Retinal pigment epithelial cell (primary cell): ENCODE data around the gene NRG3.

ENCODE experiments used
- DNase-seq: peaks from one replicate; pipeline ENCODE4 v3.0.0-alpha.2; 2010; ENCODE audit warnings: low read depth
- H3K4me3 ChIP-seq: 2 replicates; pipeline ENCODE4 v1.5.1; 2011; ENCODE audit warnings: mild to moderate bottlenecking, low read length, control low read depth, moderate library complexity
- TF ChIP-seq, protein P1 (sequence below): conservative IDR thresholded peaks from 2 replicates; pipeline ENCODE4 v1.5.1; 2011; ENCODE audit warnings: low read depth, low read length, control low read depth, inconsistent platforms

NRG3 gene

DNA sequence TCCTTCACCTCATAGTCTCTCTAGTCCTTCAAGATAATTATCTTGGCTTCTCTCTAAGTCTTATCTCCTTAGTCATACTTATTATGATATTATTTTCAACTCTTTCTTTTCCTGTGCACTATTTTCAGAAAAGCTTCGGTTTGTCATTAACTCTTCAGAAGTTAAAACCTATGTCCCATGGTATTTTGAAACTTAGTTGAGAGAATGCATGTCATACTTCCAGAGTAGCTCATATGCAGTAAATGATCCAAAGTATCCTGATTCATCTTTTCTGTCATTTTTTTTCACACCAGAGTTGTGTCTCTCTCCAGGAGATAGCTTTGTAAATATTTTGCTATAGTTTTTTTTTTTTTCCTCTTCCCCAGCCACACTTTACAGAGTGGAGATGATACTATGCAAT lies 1008.6 kb downstream of the NRG3 start:
- H3K4me3 ChIP-seq, result no peak overlapping the region
- no peak for DNase-seq
- TF ChIP-seq, protein P1, sequence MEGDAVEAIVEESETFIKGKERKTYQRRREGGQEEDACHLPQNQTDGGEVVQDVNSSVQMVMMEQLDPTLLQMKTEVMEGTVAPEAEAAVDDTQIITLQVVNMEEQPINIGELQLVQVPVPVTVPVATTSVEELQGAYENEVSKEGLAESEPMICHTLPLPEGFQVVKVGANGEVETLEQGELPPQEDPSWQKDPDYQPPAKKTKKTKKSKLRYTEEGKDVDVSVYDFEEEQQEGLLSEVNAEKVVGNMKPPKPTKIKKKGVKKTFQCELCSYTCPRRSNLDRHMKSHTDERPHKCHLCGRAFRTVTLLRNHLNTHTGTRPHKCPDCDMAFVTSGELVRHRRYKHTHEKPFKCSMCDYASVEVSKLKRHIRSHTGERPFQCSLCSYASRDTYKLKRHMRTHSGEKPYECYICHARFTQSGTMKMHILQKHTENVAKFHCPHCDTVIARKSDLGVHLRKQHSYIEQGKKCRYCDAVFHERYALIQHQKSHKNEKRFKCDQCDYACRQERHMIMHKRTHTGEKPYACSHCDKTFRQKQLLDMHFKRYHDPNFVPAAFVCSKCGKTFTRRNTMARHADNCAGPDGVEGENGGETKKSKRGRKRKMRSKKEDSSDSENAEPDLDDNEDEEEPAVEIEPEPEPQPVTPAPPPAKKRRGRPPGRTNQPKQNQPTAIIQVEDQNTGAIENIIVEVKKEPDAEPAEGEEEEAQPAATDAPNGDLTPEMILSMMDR, result no peak

DNA sequence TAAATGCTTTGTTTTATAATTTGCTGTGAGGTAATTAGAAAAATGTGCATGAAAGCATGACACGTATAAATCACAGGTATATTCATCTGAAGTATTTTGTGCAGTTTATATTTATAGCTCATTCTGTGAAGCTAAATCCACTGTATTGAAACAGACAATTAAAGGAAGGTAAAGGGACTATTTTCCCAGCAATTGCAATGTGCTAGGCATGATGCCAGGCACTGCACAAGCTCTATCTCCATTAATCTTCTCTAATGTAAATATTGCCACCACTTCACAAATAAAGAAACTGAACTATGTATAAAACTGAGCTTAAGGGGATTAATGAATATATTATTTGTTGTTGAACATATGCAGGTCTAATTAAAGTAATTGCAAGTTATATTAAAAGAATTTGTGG lies 1012.5 kb downstream of the NRG3 start:
- DNase-seq, result no peak
- TF ChIP-seq, protein P1, result no peak
- H3K4me3 ChIP-seq, result no peak overlapping the region

DNA sequence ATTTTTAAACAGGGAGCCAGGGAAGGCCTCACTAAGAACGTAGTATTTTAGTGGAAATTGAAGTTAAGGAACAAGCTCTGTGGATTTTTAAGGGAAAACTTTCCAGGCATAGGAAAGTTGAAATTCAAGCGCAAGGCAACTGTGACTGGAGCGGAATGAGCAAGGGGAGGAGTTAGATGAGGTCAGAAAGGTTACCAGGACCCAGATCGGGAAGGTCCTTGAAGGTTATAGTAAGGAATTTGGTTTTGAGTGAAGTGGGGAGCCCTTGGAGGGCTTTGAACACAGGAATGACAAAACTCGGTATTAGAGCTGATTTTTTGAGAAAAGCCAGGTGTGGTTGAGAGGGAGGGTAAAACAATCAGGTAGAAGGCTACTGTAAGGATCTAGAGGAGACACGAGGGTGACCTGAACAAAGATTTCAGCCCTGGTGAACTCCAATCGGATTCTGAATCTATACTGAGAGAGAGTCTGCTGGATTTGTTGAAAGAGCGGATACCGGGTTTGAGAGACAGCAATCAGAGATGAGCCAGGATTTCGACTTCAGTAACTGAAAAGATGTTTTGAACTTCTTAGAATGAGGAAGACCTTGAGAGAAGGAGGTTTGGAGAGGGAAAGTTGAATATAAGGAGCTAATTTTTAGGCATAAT lies 1013.9 kb downstream of the NRG3 start:
- TF ChIP-seq, protein P1, result no peak
- no peak overlapping the region for H3K4me3 ChIP-seq
- DNase-seq, result no peak

DNA sequence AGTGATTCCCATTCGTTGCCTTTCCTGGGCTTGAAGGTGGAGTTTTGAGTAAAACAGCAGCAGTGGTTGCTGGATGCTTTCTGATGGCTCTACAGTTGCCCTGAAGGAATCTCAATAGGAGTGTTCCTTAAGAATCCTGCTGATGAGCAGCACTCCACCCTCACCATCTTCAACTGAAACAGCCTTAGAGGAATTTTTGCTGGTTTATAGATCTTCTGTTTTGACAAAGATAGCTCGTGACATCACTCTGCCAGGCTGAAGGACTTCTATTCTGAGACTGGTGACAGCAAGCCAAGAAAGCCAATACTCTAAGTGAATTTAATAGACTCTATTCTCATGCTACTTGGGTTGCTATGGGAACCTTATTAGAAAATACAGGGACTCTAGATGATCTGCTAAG lies 1014.7 kb downstream of the NRG3 start:
- DNase-seq, result no peak
- H3K4me3 ChIP-seq, result no peak overlapping the region
- TF ChIP-seq, protein P1, result no peak

DNA sequence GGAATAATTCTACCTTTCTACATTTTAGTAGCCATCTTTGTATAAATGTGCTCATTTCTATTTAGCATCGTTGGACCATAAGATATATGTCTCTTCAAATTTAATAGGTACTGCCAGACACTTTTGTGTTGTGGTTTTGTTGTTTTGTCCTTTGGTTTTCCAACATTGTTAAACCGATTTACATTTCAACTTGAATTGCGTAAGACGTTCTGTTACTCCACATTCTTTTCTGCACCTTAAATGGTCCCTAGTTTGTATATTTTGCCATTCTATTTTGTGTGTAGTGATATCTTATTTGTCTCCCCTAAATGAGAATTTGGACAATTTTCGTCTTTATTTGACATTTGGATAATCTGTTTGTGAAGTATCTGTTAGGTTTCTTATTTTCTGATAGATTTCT lies 1015.6 kb downstream of the NRG3 start:
- DNase-seq, result no peak
- TF ChIP-seq, protein P1, result no peak
- H3K4me3 ChIP-seq, result no peak overlapping the region

DNA sequence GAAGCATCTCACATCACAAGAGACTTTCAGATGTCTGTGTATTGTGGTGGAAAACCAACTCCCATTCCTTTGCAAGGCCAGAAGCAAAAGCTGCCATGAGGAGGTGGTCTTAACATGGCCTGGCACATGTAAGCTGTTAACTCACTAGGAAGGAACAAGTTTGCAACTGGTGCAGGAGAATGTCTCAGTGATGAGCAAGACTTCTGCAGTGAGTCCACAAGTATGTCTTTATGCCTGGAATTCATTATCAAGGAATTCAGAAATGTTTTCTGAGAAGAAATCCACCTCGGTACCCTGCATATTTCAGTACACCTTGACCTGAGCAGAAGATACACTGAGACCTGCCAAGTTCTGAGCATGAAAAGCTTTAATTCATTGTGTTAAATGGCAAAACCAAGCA lies 1033.1 kb downstream of the NRG3 start:
- DNase-seq, result no peak
- TF ChIP-seq, protein P1, result no peak

DNA sequence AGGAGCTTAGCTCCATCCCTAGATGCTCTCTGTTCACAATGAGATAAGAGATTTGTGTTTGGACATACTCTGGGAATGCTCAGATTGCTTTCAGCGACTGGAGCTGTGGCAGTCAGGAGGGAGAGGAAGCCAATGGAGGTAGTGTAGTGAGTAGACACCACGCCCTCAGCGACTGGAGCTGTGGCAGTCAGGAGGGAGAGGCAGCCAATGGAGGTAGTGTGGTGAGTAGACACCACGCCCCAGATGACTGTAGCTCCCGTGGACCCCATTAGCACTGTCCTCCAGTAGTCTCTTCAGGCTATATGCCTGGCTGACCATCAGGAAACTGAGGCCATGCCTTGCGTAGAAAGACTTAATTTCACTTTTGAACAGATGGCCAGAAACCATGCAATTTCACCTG lies 1033.8 kb downstream of the NRG3 start:
- no peak for DNase-seq
- H3K4me3 ChIP-seq, result no peak overlapping the region
- TF ChIP-seq, protein P1, result no peak

More for the DNA sequence above, 1033.1 kb downstream of the NRG3 start:
- H3K4me3 ChIP-seq, result no peak overlapping the region
